ENCODE data around the gene PARD3B. TPM values are rescaled to one million over a fixed set of nuclear protein-coding genes. Genes with fewer than 3 reads are reported as not detected.

The PARD3B gene
- total and polyA plus RNA-seq, 2 of the 8 experiments (the other 6 are each of a cell fraction or from before 2014, with no cell fraction given) = 1.2 to 5.7 TPM

- no peak overlapping the region for H3K4ac ChIP-seq (replicated peaks; ENCODE audit: insufficient read length, low read depth, low read length)
- no peaks in the 10 kb centered on the region for H4K20me1 ChIP-seq (replicated peaks in 1 of 2; ENCODE audit: control insufficient read depth in 1 of 2, insufficient read depth in 2 of 2, low read length in 2 of 2)
- no peaks in the 10 kb centered on the region for H3K27me3 ChIP-seq (replicated peaks in 1 of 4; ENCODE audit: control insufficient read depth in 3 of 4, extremely low read depth in 1 of 4, insufficient read depth in 3 of 4, low read length in 3 of 4)
- no peaks in the 10 kb centered on the region for H3K79me2 ChIP-seq (ENCODE audit: control insufficient read depth in 1 of 2, insufficient read depth in 2 of 2, low read length in 2 of 2)
- H2BK5ac ChIP-seq (ENCODE audit: low read depth, low read length) = no peak overlapping the region
- no peak overlapping the region for H4K5ac ChIP-seq (ENCODE audit: insufficient read length, low read depth, low read length)
- no peaks in the 10 kb centered on the region for H3K23me2 ChIP-seq (ENCODE audit: low read depth, low read length)
- H3K36me3 ChIP-seq (ENCODE audit: control insufficient read depth in 2 of 4, insufficient read depth in 4 of 4, low read length in 3 of 4) = no peaks in the 10 kb centered on the region
- no peak for DNase-seq (ENCODE audit: low read depth in 1 of 2, low spot score in 2 of 2)
- H3K9me3 ChIP-seq (ENCODE audit: insufficient read depth in 2 of 2, low read depth in 1 of 2, low read length in 1 of 2) = peaks cover 3 to 10% of the 10 kb centered on the region in 2 experiments
- H3K4me2 ChIP-seq (ENCODE audit: insufficient read depth in 1 of 2, low read depth in 2 of 2, low read length in 2 of 2) = no peak overlapping the region
- 91% methylated on average over 3 of the region's 3 CpGs; no CpG with 5 or more reads in 1 of the 2 experiments for WGBS, 2 experiments (ENCODE audit: extremely low coverage in 1 of 2, insufficient coverage in 1 of 2, insufficient read length in 1 of 2, insufficient replicate concordance in 2 of 2, low coverage in 1 of 2, low lambda C conversion rate in 2 of 2, missing lambda C conversion rate in 1 of 2)
- H3K79me1 ChIP-seq (ENCODE audit: low read depth, low read length) = no peaks in the 10 kb centered on the region; the same call in 1 of the 2 replicates
- no peak overlapping the region for H3K14ac ChIP-seq (ENCODE audit: insufficient read length)
- H4K91ac ChIP-seq (replicated peaks; ENCODE audit: insufficient read length, low read length) = no peak overlapping the region
- no peak for FAIRE-seq
- H3K9ac ChIP-seq (replicated peaks in 1 of 4; ENCODE audit: extremely low read depth in 1 of 4, low read depth in 3 of 4, low read length in 3 of 4) = no peak overlapping the region
- H4K8ac ChIP-seq (ENCODE audit: extremely low read depth, insufficient read depth, low read length) = no peak overlapping the region
- H3K23ac ChIP-seq (ENCODE audit: insufficient read length) = no peak overlapping the region
- ChIA-PET CTCF (ENCODE audit: partially characterized antibody) (no interaction called here), POLR2A (ENCODE audit: partially characterized antibody) (no interaction called here)
- no peak overlapping the region for H2BK20ac ChIP-seq (ENCODE audit: low read length)
- H2BK120ac ChIP-seq (replicated peaks; ENCODE audit: low read depth, low read length) = no peak overlapping the region
- no peak overlapping the region for H2BK12ac ChIP-seq (ENCODE audit: low read depth, low read length)
- no peak overlapping the region for H3K4me3 ChIP-seq (ENCODE audit: extremely low read depth in 1 of 4, insufficient read depth in 2 of 4, low read depth in 3 of 4, low read length in 4 of 4)
- no peak overlapping the region for H2BK15ac ChIP-seq (ENCODE audit: low read length)
- H3K56ac ChIP-seq (replicated peaks; ENCODE audit: insufficient read length, low read depth, low read length) = no peak overlapping the region
- no peak overlapping the region for H2AK5ac ChIP-seq (ENCODE audit: low read depth, low read length)
- no peak overlapping the region for H3K27ac ChIP-seq (ENCODE audit: low read depth, low read length)
- no peak overlapping the region for H2AFZ ChIP-seq (ENCODE audit: low read length)
- peaks cover 0 to 5% (median 2%) of the 10 kb centered on the region in 4 experiments; a peak in 2 of 7 replicates for H3K4me1 ChIP-seq (replicated peaks in 1 of 4; ENCODE audit: control insufficient read depth in 3 of 4, insufficient read depth in 4 of 4, low read length in 3 of 4)
- no peak overlapping the region for H3K18ac ChIP-seq (ENCODE audit: extremely low read depth, low read length)
- no peak for TF ChIP-seq POLR2AphosphoS5 (IDR thresholded peaks at IDR 0.05; ENCODE audit: low read depth, low read length)
- no peak for TF ChIP-seq RBBP5 (IDR thresholded peaks at IDR 0.05; ENCODE audit: borderline replicate concordance, low read depth, low read length)
- TF ChIP-seq KDM5A (IDR thresholded peaks at IDR 0.05; ENCODE audit: low read length) = no peak
- no peak for TF ChIP-seq BRCA1 (IDR thresholded peaks at IDR 0.05; ENCODE audit: low read depth, low read length)
- TF ChIP-seq EP300 (IDR thresholded peaks at IDR 0.05; ENCODE audit: borderline replicate concordance in 1 of 2, low read depth in 2 of 2, low read length in 2 of 2) = no peak
- no peak for TF ChIP-seq RXRA (IDR thresholded peaks at IDR 0.05; ENCODE audit: insufficient read depth, low read depth, low read length)
- no peak for TF ChIP-seq E2F6 (IDR thresholded peaks at IDR 0.05)
- no peak for TF ChIP-seq EGR1 (IDR thresholded peaks at IDR 0.05; ENCODE audit: borderline replicate concordance, low read depth, low read length)
- TF ChIP-seq KDM4A (IDR thresholded peaks at IDR 0.05; ENCODE audit: low read depth, low read length, severe bottlenecking) = no peak
- TF ChIP-seq, protein P1, sequence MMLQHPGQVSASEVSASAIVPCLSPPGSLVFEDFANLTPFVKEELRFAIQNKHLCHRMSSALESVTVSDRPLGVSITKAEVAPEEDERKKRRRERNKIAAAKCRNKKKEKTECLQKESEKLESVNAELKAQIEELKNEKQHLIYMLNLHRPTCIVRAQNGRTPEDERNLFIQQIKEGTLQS (IDR thresholded peaks at IDR 0.05; ENCODE audit: insufficient read depth, low read depth, low read length) = no peak
- no peak for TF ChIP-seq NRF1 (IDR thresholded peaks at IDR 0.05; ENCODE audit: low read depth, low read length)
- TF ChIP-seq SP2 (IDR thresholded peaks at IDR 0.05; ENCODE audit: low read length) = no peak
- TF ChIP-seq SP4 (IDR thresholded peaks at IDR 0.05; ENCODE audit: low read length) = no peak
- TF ChIP-seq MAFK (IDR thresholded peaks at IDR 0.05; ENCODE audit: low read depth, low read length) = no peak
These were observed 743.4 kb downstream of the PARD3B start for GRCh38 chr2:205288686-205289085.

All from H1 (cell line).